Measurements from ENCODE around the gene BCAR1. TPM values are rescaled to one million over a fixed set of nuclear protein-coding genes. Genes with fewer than 3 reads are reported as not detected.

Gene BCAR1
- total and polyA plus RNA-seq, 2 of the 13 experiments (the other 11 are each of a cell fraction or from before 2014, with no cell fraction given), result 48.1 to 51.7 TPM

DNA sequence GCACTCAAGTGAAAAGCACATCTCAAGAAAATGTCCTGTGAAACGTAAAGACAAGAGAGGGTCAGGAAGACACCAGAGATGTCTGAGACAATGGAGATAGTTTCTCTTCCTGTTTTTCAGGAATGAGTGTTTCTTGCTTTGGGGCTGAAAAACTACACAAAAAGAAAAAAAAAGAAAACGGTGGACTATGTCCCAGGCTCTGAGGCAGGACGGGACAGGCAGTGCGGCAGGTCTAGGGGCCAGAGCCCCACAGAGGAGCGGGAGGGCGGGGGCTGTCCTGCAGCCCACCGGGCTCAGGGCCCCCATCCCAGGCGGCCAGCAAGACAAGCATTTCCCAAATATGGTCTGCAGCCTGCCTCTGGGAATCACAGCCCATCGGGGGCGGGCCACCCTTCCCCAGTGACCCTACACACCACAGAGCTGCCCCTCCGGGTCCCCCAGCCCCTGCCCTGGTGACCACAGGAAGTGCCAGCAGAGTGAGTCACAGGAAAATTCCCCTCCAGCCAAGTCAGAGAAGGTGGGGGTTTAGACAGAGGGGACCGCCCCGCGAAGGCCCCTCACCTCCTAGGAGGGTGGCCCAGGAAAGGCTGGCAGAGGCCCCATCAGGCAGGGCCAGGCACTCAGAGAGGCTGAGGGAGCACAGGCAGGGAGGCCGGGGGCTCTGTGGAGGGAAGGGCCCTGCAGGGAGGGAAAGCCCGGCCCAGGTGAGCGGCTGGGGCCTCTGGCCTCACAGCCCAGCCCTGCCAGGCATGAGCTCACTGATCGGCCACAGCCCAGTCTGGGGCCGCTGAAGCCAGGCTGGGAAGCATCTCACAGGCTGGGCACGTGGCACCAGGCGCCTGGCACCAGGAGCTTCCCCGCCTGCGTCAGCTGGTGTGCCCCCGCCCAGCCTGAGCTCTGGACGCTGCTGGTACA, 6.3 kb downstream of the BCAR1 start (continued):
- TF ChIP-seq, protein P1, sequence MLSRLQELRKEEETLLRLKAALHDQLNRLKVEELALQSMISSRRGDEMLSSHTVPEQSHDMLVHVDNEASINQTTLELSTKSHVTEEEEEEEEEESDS (CRISPR knock-in tag; IDR thresholded peaks at IDR 0.05; ENCODE audit: borderline replicate concordance), result no peak
- TF ChIP-seq HDAC1 (CRISPR knock-in tag; IDR thresholded peaks at IDR 0.05), result peak; percentile 99
- TF ChIP-seq ESRRA (CRISPR knock-in tag; IDR thresholded peaks at IDR 0.05; ENCODE audit: low read depth), result peak; percentile 63
- no peak for TF ChIP-seq HNRNPUL1 (IDR thresholded peaks at IDR 0.05; ENCODE audit: low read depth, low read length)
- peak; percentile 92; the same call in 1 of the 2 replicates for TF ChIP-seq ZFP90 (CRISPR knock-in tag; IDR thresholded peaks at IDR 0.05; ENCODE audit: borderline replicate concordance)
- peak; percentile 64 for TF ChIP-seq NFAT5 (CRISPR knock-in tag; IDR thresholded peaks at IDR 0.05)
- peak; percentile 79 for TF ChIP-seq HMG20B (CRISPR knock-in tag; conservative IDR thresholded peaks at IDR 0.05)
- TF ChIP-seq, protein P2, sequence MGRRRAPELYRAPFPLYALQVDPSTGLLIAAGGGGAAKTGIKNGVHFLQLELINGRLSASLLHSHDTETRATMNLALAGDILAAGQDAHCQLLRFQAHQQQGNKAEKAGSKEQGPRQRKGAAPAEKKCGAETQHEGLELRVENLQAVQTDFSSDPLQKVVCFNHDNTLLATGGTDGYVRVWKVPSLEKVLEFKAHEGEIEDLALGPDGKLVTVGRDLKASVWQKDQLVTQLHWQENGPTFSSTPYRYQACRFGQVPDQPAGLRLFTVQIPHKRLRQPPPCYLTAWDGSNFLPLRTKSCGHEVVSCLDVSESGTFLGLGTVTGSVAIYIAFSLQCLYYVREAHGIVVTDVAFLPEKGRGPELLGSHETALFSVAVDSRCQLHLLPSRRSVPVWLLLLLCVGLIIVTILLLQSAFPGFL (CRISPR knock-in tag; IDR thresholded peaks at IDR 0.05), result no peak
- TF ChIP-seq ZNF224 (CRISPR knock-in tag; IDR thresholded peaks at IDR 0.05), result no peak
- TF ChIP-seq RERE (CRISPR knock-in tag; IDR thresholded peaks at IDR 0.05; ENCODE audit: low read depth), result peak; percentile 65; the same call in 1 of the 2 replicates
- TF ChIP-seq YY1 (IDR thresholded peaks at IDR 0.05; ENCODE audit: insufficient read depth, insufficient replicate concordance, low read depth, low read length), result peak; percentile 65
- TF ChIP-seq NKX3-1 (CRISPR knock-in tag; IDR thresholded peaks at IDR 0.05), result peak; percentile 87; the same call in 1 of the 2 replicates
- TF ChIP-seq EZH2 (conservative IDR thresholded peaks at IDR 0.05; ENCODE audit: low read depth, low read length), result no peak

Data from HepG2 (cell line).